ENCODE measurements around the gene TIRAP. TPM values are rescaled to one million over a fixed set of nuclear protein-coding genes. Genes with fewer than 3 reads are reported as not detected.

TIRAP gene, protein sequence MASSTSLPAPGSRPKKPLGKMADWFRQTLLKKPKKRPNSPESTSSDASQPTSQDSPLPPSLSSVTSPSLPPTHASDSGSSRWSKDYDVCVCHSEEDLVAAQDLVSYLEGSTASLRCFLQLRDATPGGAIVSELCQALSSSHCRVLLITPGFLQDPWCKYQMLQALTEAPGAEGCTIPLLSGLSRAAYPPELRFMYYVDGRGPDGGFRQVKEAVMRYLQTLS
- 6.7 and 7.5 TPM in 2 replicates for polyA plus RNA-seq (2013)

DNA sequence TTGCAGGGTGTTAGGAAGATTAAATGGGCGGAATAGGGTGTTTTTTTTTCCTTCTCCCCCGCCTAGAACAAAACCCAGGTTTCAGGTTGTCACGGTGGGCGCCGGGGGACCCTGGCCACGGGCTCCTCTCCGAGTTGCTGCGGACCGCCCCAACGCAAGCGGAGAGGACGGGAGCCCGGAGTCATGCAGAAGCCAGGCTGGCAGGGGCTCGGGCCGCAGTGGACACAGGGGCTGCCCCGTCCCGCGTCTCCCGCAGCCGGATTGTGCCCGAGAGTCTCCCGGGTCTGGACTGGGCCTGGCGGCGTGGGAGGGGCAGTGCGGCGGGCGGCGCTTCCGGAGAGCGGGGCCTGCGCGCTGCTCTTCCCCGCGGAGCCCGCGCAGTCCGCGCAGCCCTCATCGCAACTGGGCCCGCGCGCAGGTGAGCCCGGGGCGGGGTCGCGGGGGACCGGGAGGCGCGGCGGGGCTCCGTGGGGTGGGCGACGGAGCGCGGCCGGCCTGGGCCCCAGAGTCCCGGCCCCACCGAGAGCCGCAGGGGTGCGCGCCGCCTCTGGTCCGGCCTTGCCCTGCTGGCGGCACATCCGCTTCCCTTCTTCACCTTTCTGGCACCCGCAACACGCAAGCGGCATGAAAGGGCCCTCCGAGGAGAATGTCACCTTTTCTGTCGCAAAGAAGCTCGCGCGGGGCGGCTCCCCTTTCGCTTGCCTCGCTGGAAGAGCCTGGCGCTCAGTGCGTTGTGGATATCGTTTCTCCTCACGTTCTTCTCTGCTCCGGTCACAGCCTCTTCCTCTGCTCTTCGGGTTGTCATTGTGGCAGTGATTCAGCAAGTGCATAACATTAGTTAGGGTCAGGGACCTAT, at the start of gene TIRAP:
Gene TIRAP (plus strand): TSS at position 358 of the 856 bp plus-strand sequence. CDS start 7,802 bp downstream, outside the sequence.
- Histone ChIP-seq H3K18ac (ENCODE audit: low read length) (peak within 1 kb of the TSS; percentile 94), H4K8ac (ENCODE audit: low read depth, low read length) (peak within 1 kb of the TSS; percentile 98), H3K79me2 (ENCODE audit: control insufficient read depth, insufficient read depth, low read length, poor library complexity) (peaks cover 6% of the 10 kb centered on the region), H3K79me1 (ENCODE audit: low read length) (peaks cover 8% of the 10 kb centered on the region), H3K4me3 (ENCODE audit: low read depth, low read length) (peak within 1 kb of the TSS; percentile 65), H3K27ac (ENCODE audit: low read depth, low read length) (no peak within 1 kb of the TSS), H3K4me2 (ENCODE audit: low read length) (peak within 1 kb of the TSS; percentile 62), H3K9ac (ENCODE audit: low read length) (peak within 1 kb of the TSS; percentile 92), H2AK5ac (ENCODE audit: low read length) (peak within 1 kb of the TSS; percentile 91), H4K91ac (ENCODE audit: low read depth, low read length) (peak within 1 kb of the TSS; percentile 86), H3K36me3 (ENCODE audit: control insufficient read depth in 1 of 2, insufficient read depth in 2 of 2, low read length in 2 of 2) (no peaks in the 10 kb centered on the region), H3K9me3 (ENCODE audit: insufficient read depth, low read depth, low read length) (no peaks in the 10 kb centered on the region), H2BK120ac (ENCODE audit: insufficient read depth, low read length, poor library complexity) (peak within 1 kb of the TSS; percentile 60), H3K4me1 (ENCODE audit: control insufficient read depth in 1 of 2, insufficient read depth in 2 of 2, low read length in 2 of 2) (peaks cover 6 to 17% of the 10 kb centered on the region in 2 experiments), H3K14ac (ENCODE audit: low read length) (peak within 1 kb of the TSS; percentile 95), H3K4ac (ENCODE audit: low read depth, low read length) (peak within 1 kb of the TSS; percentile 91), H4K12ac (ENCODE audit: low read depth, low read length) (peak within 1 kb of the TSS; percentile 98), H2BK5ac (ENCODE audit: low read depth, low read length, poor library complexity) (peak within 1 kb of the TSS; percentile 45), H3K27me3 (ENCODE audit: insufficient read depth, low read length) (no peaks in the 10 kb centered on the region), H3K23ac (ENCODE audit: low read length) (peak within 1 kb of the TSS; percentile 1), H2AFZ (ENCODE audit: insufficient read depth, low read length, poor library complexity) (peak within 1 kb of the TSS; percentile 89), H2BK12ac (ENCODE audit: low read length) (peak within 1 kb of the TSS; percentile 52)
- peak; percentile 39 to 66 for DNase-seq
- WGBS (ENCODE audit: extremely low coverage, insufficient coverage, insufficient read length) = no CpG with 5 or more reads among the region's 82 CpGs

DNA sequence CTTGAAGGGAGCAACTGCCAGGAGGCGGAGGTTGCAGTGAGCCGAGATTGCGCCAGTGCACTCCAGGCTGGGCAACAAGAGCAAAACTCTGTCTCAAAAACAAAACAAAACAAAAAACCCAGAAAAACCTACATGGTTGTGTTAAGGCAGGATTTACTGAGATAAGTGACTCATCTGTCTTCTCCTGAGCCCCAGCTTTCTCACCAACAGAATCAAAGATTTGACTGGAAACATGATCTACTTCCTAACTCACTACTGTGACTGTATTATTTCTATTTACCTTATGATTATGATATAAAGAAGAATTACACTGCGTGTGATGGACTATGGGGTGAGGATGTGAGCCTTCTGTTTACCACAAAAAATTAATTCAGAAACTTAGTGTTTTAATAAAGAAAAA, 49.5 kb upstream of the TIRAP start:
- WGBS (ENCODE audit: extremely low coverage, insufficient coverage, insufficient read length) = no CpG with 5 or more reads among the region's 4 CpGs
- H3K23ac ChIP-seq (ENCODE audit: low read length) = no peak overlapping the region
- H3K79me1 ChIP-seq (ENCODE audit: low read length) = no peaks in the 10 kb centered on the region
- no peak overlapping the region for H4K91ac ChIP-seq (ENCODE audit: low read depth, low read length)
- no peaks in the 10 kb centered on the region for H3K79me2 ChIP-seq (ENCODE audit: control insufficient read depth, insufficient read depth, low read length, poor library complexity)
- H4K8ac ChIP-seq (ENCODE audit: low read depth, low read length) = no peak overlapping the region
- no peak overlapping the region for H3K4ac ChIP-seq (ENCODE audit: low read depth, low read length)
- H2AK5ac ChIP-seq (ENCODE audit: low read length) = no peak overlapping the region
- DNase-seq = no peak
- H3K18ac ChIP-seq (ENCODE audit: low read length) = no peak overlapping the region
- H3K4me2 ChIP-seq (ENCODE audit: low read length) = no peak overlapping the region
- no peak overlapping the region for H3K9ac ChIP-seq (ENCODE audit: low read length)
- H2BK5ac ChIP-seq (ENCODE audit: low read depth, low read length, poor library complexity) = no peak overlapping the region
- no peak overlapping the region for H3K14ac ChIP-seq (ENCODE audit: low read length)
- H2AFZ ChIP-seq (ENCODE audit: insufficient read depth, low read length, poor library complexity) = no peak overlapping the region
- H3K27ac ChIP-seq (ENCODE audit: low read depth, low read length) = no peak overlapping the region
- no peak overlapping the region for H2BK12ac ChIP-seq (ENCODE audit: low read length)
- no peaks in the 10 kb centered on the region for H3K4me1 ChIP-seq (ENCODE audit: control insufficient read depth in 1 of 2, insufficient read depth in 2 of 2, low read length in 2 of 2)
- H3K4me3 ChIP-seq (ENCODE audit: low read depth, low read length) = no peak overlapping the region
- H3K27me3 ChIP-seq (ENCODE audit: insufficient read depth, low read length) = no peaks in the 10 kb centered on the region
- no peak overlapping the region for H2BK120ac ChIP-seq (ENCODE audit: insufficient read depth, low read length, poor library complexity)
- H3K9me3 ChIP-seq (ENCODE audit: insufficient read depth, low read depth, low read length) = no peaks in the 10 kb centered on the region
- H4K12ac ChIP-seq (ENCODE audit: low read depth, low read length) = no peak overlapping the region
- peaks cover 5% of the 10 kb centered on the region in 2 experiments for H3K36me3 ChIP-seq (ENCODE audit: control insufficient read depth in 1 of 2, insufficient read depth in 2 of 2, low read length in 2 of 2)

DNA sequence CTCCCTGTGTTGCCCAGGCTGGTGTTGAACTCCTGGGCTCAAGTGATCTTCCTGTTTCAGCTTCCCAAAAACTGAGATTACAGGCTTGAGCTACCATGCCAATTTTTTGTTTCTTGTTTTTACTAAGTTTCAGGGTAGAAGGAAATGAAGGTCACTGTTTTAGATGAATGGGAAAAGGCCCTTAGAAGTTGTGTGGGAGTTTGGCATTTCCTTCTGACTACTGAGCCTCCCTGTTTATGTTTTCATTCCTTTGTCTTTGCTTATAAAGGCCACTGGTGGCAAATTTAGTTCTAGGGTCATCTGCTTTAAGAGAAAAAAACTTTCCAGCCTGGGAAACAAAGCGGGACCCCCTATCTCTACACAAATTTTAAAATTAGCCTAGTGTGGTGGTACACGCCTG, 36.3 kb upstream of the TIRAP start:
- Histone ChIP-seq H3K4me1 (ENCODE audit: control insufficient read depth in 1 of 2, insufficient read depth in 2 of 2, low read length in 2 of 2) (no peaks in the 10 kb centered on the region), H4K12ac (ENCODE audit: low read depth, low read length) (no peak overlapping the region), H4K91ac (ENCODE audit: low read depth, low read length) (no peak overlapping the region), H3K79me2 (ENCODE audit: control insufficient read depth, insufficient read depth, low read length, poor library complexity) (no peaks in the 10 kb centered on the region), H2BK120ac (ENCODE audit: insufficient read depth, low read length, poor library complexity) (no peak overlapping the region), H3K18ac (ENCODE audit: low read length) (no peak overlapping the region), H3K9me3 (ENCODE audit: insufficient read depth, low read depth, low read length) (no peaks in the 10 kb centered on the region), H3K4ac (ENCODE audit: low read depth, low read length) (no peak overlapping the region), H4K8ac (ENCODE audit: low read depth, low read length) (no peak overlapping the region), H3K4me3 (ENCODE audit: low read depth, low read length) (no peak overlapping the region), H3K4me2 (ENCODE audit: low read length) (no peak overlapping the region), H2AFZ (ENCODE audit: insufficient read depth, low read length, poor library complexity) (no peak overlapping the region), H3K9ac (ENCODE audit: low read length) (no peak overlapping the region), H3K27me3 (ENCODE audit: insufficient read depth, low read length) (no peaks in the 10 kb centered on the region), H3K36me3 (ENCODE audit: control insufficient read depth in 1 of 2, insufficient read depth in 2 of 2, low read length in 2 of 2) (peaks cover 3 to 14% of the 10 kb centered on the region in 2 experiments), H3K79me1 (ENCODE audit: low read length) (no peaks in the 10 kb centered on the region), H3K27ac (ENCODE audit: low read depth, low read length) (no peak overlapping the region), H2AK5ac (ENCODE audit: low read length) (no peak overlapping the region), H2BK5ac (ENCODE audit: low read depth, low read length, poor library complexity) (no peak overlapping the region), H3K23ac (ENCODE audit: low read length) (no peak overlapping the region), H2BK12ac (ENCODE audit: low read length) (no peak overlapping the region), H3K14ac (ENCODE audit: low read length) (no peak overlapping the region)
- no CpG with 5 or more reads among the region's 2 CpGs for WGBS (ENCODE audit: extremely low coverage, insufficient coverage, insufficient read length)
- no peak for DNase-seq

DNA sequence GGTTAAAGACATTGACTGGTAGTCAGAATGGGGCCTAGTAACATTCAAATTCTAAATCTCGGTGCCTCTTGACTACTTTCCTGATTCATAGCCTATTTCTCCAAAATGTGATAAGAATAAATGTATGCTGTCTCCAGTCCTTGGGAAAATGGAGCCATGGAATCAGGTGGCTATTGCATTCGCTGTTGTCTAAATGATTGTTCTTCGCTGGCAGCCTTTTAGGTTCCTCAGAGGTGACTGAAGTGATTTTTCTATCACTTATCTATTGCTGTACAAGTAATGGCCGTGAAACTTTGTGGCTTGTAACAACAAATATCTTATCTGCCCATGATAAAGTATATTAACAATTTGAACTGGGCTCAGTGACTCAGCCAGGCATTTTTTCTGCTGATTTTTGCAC, 29.6 kb upstream of the TIRAP start:
- Histone ChIP-seq H3K4me1 (ENCODE audit: control insufficient read depth in 1 of 2, insufficient read depth in 2 of 2, low read length in 2 of 2) (no peaks in the 10 kb centered on the region), H3K9ac (ENCODE audit: low read length) (no peak overlapping the region), H2AK5ac (ENCODE audit: low read length) (no peak overlapping the region), H3K18ac (ENCODE audit: low read length) (no peak overlapping the region), H2BK120ac (ENCODE audit: insufficient read depth, low read length, poor library complexity) (no peak overlapping the region), H3K4me2 (ENCODE audit: low read length) (no peak overlapping the region), H3K23ac (ENCODE audit: low read length) (no peak overlapping the region), H3K79me1 (ENCODE audit: low read length) (no peaks in the 10 kb centered on the region), H4K8ac (ENCODE audit: low read depth, low read length) (no peak overlapping the region), H2BK5ac (ENCODE audit: low read depth, low read length, poor library complexity) (no peak overlapping the region), H4K12ac (ENCODE audit: low read depth, low read length) (no peak overlapping the region), H3K14ac (ENCODE audit: low read length) (no peak overlapping the region), H3K36me3 (ENCODE audit: control insufficient read depth in 1 of 2, insufficient read depth in 2 of 2, low read length in 2 of 2) (peaks cover 8 to 23% of the 10 kb centered on the region in 2 experiments), H3K4me3 (ENCODE audit: low read depth, low read length) (no peak overlapping the region), H2AFZ (ENCODE audit: insufficient read depth, low read length, poor library complexity) (no peak overlapping the region), H4K91ac (ENCODE audit: low read depth, low read length) (no peak overlapping the region), H3K27me3 (ENCODE audit: insufficient read depth, low read length) (no peaks in the 10 kb centered on the region), H2BK12ac (ENCODE audit: low read length) (no peak overlapping the region), H3K79me2 (ENCODE audit: control insufficient read depth, insufficient read depth, low read length, poor library complexity) (no peaks in the 10 kb centered on the region), H3K27ac (ENCODE audit: low read depth, low read length) (no peak overlapping the region), H3K4ac (ENCODE audit: low read depth, low read length) (no peak overlapping the region), H3K9me3 (ENCODE audit: insufficient read depth, low read depth, low read length) (no peaks in the 10 kb centered on the region)
- peak in 1 of 2 donors; percentile 52 for DNase-seq
- no CpG with 5 or more reads among the region's 4 CpGs for WGBS (ENCODE audit: extremely low coverage, insufficient coverage, insufficient read length)

All from trophoblast cell (in vitro differentiated cells and primary cell).